Measurements from ENCODE around the gene TCEANC2. TPM values are rescaled to one million over a fixed set of nuclear protein-coding genes. Genes with fewer than 3 reads are reported as not detected.

Gene TCEANC2
- polyA plus RNA-seq, 1 donor from 2014 or later = 4.4 TPM

DNA sequence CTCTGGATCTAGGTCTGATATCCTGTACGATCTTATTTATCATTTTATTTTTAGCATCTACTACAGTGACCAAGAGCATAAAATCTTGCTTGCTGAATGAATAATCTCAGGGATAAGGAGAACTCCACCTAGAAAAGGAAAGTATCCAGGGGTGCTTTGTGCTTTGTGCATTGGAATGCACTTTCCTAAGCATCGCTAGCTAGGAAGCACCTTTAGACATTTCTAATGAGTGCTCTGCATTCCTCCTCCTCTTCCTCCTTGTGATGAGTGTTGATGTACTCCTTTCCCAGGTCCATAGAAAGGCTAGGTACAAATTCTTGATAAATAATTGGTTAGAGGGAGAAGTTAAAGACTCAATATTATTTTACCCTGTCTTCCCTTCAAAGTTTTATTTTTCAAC, 31.4 kb downstream of the TCEANC2 start:
- Histone ChIP-seq H2AFZ (ENCODE audit: low read depth, low read length) (no peak overlapping the region), H4K20me1 (ENCODE audit: insufficient read depth) (no peaks in the 10 kb centered on the region), H3K4me3 (ENCODE audit: low read length) (no peak overlapping the region), H3K4me2 (ENCODE audit: low read length) (no peak overlapping the region), H3F3A (ENCODE audit: insufficient read depth, low read length, poor library complexity, severe bottlenecking) (no peaks in the 10 kb centered on the region), H3K27ac (ENCODE audit: low read length) (no peak overlapping the region), H3K27me3 (ENCODE audit: insufficient read depth, low read depth, low read length) (no peaks in the 10 kb centered on the region), H3K9me3 (ENCODE audit: low read length) (no peaks in the 10 kb centered on the region), H3K79me2 (replicated peaks; ENCODE audit: insufficient read depth, low read length) (no peaks in the 10 kb centered on the region), H3K36me3 (ENCODE audit: insufficient read depth, low read length) (no peaks in the 10 kb centered on the region), H3K9ac (ENCODE audit: low read length) (no peak overlapping the region), H3K9me2 (ENCODE audit: insufficient read depth, low read length) (no peaks in the 10 kb centered on the region)
- no peak for TF ChIP-seq SMC3 (conservative IDR thresholded peaks at IDR 0.05; ENCODE audit: poor library complexity)
- TF ChIP-seq RAD21 (conservative IDR thresholded peaks at IDR 0.05) = no peak
- no peak for TF ChIP-seq CTCF (IDR thresholded peaks at IDR 0.05; ENCODE audit: poor library complexity, severe bottlenecking)
- TF ChIP-seq TAF1 (IDR thresholded peaks at IDR 0.05; ENCODE audit: low read depth) = no peak
- no peak for TF ChIP-seq EZH2 (IDR thresholded peaks at IDR 0.05; ENCODE audit: borderline replicate concordance, insufficient read depth, low read length, poor library complexity, severe bottlenecking)
- TF ChIP-seq MXI1 (conservative IDR thresholded peaks at IDR 0.05; ENCODE audit: poor library complexity, severe bottlenecking) = no peak
- no peak for TF ChIP-seq POLR2AphosphoS5 (IDR thresholded peaks at IDR 0.05)
- no peak for TF ChIP-seq EP300 (conservative IDR thresholded peaks at IDR 0.05; ENCODE audit: poor library complexity, severe bottlenecking)
- TF ChIP-seq, protein P1, sequence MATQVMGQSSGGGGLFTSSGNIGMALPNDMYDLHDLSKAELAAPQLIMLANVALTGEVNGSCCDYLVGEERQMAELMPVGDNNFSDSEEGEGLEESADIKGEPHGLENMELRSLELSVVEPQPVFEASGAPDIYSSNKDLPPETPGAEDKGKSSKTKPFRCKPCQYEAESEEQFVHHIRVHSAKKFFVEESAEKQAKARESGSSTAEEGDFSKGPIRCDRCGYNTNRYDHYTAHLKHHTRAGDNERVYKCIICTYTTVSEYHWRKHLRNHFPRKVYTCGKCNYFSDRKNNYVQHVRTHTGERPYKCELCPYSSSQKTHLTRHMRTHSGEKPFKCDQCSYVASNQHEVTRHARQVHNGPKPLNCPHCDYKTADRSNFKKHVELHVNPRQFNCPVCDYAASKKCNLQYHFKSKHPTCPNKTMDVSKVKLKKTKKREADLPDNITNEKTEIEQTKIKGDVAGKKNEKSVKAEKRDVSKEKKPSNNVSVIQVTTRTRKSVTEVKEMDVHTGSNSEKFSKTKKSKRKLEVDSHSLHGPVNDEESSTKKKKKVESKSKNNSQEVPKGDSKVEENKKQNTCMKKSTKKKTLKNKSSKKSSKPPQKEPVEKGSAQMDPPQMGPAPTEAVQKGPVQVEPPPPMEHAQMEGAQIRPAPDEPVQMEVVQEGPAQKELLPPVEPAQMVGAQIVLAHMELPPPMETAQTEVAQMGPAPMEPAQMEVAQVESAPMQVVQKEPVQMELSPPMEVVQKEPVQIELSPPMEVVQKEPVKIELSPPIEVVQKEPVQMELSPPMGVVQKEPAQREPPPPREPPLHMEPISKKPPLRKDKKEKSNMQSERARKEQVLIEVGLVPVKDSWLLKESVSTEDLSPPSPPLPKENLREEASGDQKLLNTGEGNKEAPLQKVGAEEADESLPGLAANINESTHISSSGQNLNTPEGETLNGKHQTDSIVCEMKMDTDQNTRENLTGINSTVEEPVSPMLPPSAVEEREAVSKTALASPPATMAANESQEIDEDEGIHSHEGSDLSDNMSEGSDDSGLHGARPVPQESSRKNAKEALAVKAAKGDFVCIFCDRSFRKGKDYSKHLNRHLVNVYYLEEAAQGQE (IDR thresholded peaks at IDR 0.05; ENCODE audit: borderline replicate concordance) = no peak

GRCh38 chr1:54086754-54087153, 33.3 kb downstream of the TCEANC2 start:
- Histone ChIP-seq H3F3A (ENCODE audit: insufficient read depth, low read length, poor library complexity, severe bottlenecking) (no peaks in the 10 kb centered on the region), H3K9ac (ENCODE audit: low read length) (no peak overlapping the region), H3K27ac (ENCODE audit: low read length) (no peak overlapping the region), H3K9me2 (ENCODE audit: insufficient read depth, low read length) (no peaks in the 10 kb centered on the region), H3K4me3 (ENCODE audit: low read length) (no peak overlapping the region), H2AFZ (ENCODE audit: low read depth, low read length) (no peak overlapping the region), H3K27me3 (ENCODE audit: insufficient read depth, low read depth, low read length) (no peaks in the 10 kb centered on the region), H4K20me1 (ENCODE audit: insufficient read depth) (no peaks in the 10 kb centered on the region), H3K36me3 (ENCODE audit: insufficient read depth, low read length) (no peaks in the 10 kb centered on the region), H3K79me2 (replicated peaks; ENCODE audit: insufficient read depth, low read length) (no peaks in the 10 kb centered on the region), H3K4me2 (ENCODE audit: low read length) (no peak overlapping the region), H3K9me3 (ENCODE audit: low read length) (no peaks in the 10 kb centered on the region)
- TF ChIP-seq, protein P1 (IDR thresholded peaks at IDR 0.05; ENCODE audit: borderline replicate concordance) = no peak
- TF ChIP-seq CTCF (IDR thresholded peaks at IDR 0.05; ENCODE audit: poor library complexity, severe bottlenecking) = no peak
- TF ChIP-seq EZH2 (IDR thresholded peaks at IDR 0.05; ENCODE audit: borderline replicate concordance, insufficient read depth, low read length, poor library complexity, severe bottlenecking) = no peak
- TF ChIP-seq MXI1 (conservative IDR thresholded peaks at IDR 0.05; ENCODE audit: poor library complexity, severe bottlenecking) = no peak
- no peak for TF ChIP-seq RAD21 (conservative IDR thresholded peaks at IDR 0.05)
- no peak for TF ChIP-seq EP300 (conservative IDR thresholded peaks at IDR 0.05; ENCODE audit: poor library complexity, severe bottlenecking)
- no peak for TF ChIP-seq TAF1 (IDR thresholded peaks at IDR 0.05; ENCODE audit: low read depth)
- TF ChIP-seq POLR2AphosphoS5 (IDR thresholded peaks at IDR 0.05) = no peak
